HG03175 (cell line): Measurements from ENCODE around the gene MAMDC4.
A peak's percentile ranks its signal among the peaks of the same experiment; 100 is the strongest.

Experiments used
- ATAC-seq: cut with Tn5 transposase; IDR thresholded peaks from one replicate; pipeline ENCODE4 v1.9.1; 2021; ENCODE audit warnings: mild to moderate bottlenecking, moderate library complexity; ENCODE audit not compliant: unreplicated experiment

The MAMDC4 gene

GRCh38 chr9:136886610-136887597 is 34.8 kb downstream of the MAMDC4 start:
- peak; percentile 33 for ATAC-seq

- ATAC-seq: no peak
Observed at GRCh38 chr9:136888454-136888853, 36.3 kb downstream of the MAMDC4 start.

GRCh38 chr9:136889858-136890257 is 37.7 kb downstream of the MAMDC4 start:
- ATAC-seq: no peak

- no peak for ATAC-seq
Observed at GRCh38 chr9:136890661-136891060, 38.5 kb downstream of the MAMDC4 start.

- ATAC-seq: no peak
Observed at GRCh38 chr9:136896027-136896426, 43.9 kb downstream of the MAMDC4 start.

- no peak for ATAC-seq
Observed at GRCh38 chr9:136898483-136899100, 46.4 kb downstream of the MAMDC4 start.

- no peak for ATAC-seq
Observed at GRCh38 chr9:136899196-136899595, 47.0 kb downstream of the MAMDC4 start.

- no peak for ATAC-seq
Observed at GRCh38 chr9:136900556-136900955, 48.4 kb downstream of the MAMDC4 start.

- no peak for ATAC-seq
Observed at GRCh38 chr9:136900988-136901515, 48.9 kb downstream of the MAMDC4 start.

- ATAC-seq: peak; percentile 69
Observed at GRCh38 chr9:136901516-136902258, 49.5 kb downstream of the MAMDC4 start.

- peak; percentile 49 for ATAC-seq
Observed at GRCh38 chr9:136902259-136902821, 50.2 kb downstream of the MAMDC4 start.

GRCh38 chr9:136903041-136903554 is 51.0 kb downstream of the MAMDC4 start:
- no peak for ATAC-seq

GRCh38 chr9:136906266-136906665 is 54.1 kb downstream of the MAMDC4 start:
- ATAC-seq: no peak

GRCh38 chr9:136907011-136907914 is 55.1 kb downstream of the MAMDC4 start:
- ATAC-seq: no peak
